ENCODE results near the gene RAD1. TPM values are rescaled to one million over a fixed set of nuclear protein-coding genes. Genes with fewer than 3 reads are reported as not detected.

RAD1 gene
- total RNA-seq, 4 donors from 2014 or later: 9.0 to 14.4 (median 11.6) TPM

DNA sequence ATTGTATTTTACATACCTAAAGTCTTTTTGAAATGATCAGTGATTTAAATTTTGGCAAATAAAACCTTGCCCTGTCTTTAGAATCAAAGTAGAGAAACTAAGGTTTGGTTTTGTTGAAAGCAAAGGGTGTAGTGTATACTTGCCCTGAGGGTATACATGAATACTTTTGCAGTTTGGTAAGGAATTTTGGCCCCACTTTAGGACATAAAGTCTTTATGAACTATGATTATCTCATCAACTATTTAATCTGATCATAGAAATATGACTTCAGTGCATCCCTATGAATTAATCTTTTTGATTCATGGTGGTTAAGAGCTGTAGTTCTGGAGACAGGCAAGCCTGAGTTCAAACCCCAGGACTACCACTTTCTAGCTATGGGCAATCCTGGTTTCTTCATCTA lies 17.7 kb downstream of the RAD1 start:
- intact Hi-C loops (cut with DNase I; ENCODE audit: low total_unique reads): loop anchor here (1.0 to 5.0 kb wide), 2 partner anchors 375 to 411 kb away; no protein-coding TSS in a partner anchor
- Histone ChIP-seq H3K27ac (no peak overlapping the region), H3K4me1 (no peaks in the 10 kb centered on the region), H3K36me3 (no peaks in the 10 kb centered on the region), H3K4me3 (no peak overlapping the region), H3K9me3 (no peaks in the 10 kb centered on the region), H3K27me3 (no peaks in the 10 kb centered on the region)
- TF ChIP-seq, protein P1, sequence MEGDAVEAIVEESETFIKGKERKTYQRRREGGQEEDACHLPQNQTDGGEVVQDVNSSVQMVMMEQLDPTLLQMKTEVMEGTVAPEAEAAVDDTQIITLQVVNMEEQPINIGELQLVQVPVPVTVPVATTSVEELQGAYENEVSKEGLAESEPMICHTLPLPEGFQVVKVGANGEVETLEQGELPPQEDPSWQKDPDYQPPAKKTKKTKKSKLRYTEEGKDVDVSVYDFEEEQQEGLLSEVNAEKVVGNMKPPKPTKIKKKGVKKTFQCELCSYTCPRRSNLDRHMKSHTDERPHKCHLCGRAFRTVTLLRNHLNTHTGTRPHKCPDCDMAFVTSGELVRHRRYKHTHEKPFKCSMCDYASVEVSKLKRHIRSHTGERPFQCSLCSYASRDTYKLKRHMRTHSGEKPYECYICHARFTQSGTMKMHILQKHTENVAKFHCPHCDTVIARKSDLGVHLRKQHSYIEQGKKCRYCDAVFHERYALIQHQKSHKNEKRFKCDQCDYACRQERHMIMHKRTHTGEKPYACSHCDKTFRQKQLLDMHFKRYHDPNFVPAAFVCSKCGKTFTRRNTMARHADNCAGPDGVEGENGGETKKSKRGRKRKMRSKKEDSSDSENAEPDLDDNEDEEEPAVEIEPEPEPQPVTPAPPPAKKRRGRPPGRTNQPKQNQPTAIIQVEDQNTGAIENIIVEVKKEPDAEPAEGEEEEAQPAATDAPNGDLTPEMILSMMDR (IDR thresholded peaks at IDR 0.05): no peak
- no peak for TF ChIP-seq POLR2AphosphoS5 (IDR thresholded peaks at IDR 0.05)
- no peak for TF ChIP-seq POLR2A (IDR thresholded peaks at IDR 0.05)
- no peak for TF ChIP-seq EP300 (IDR thresholded peaks at IDR 0.05; ENCODE audit: low read depth)
- no peak for DNase-seq
- in situ Hi-C loops (cut with MboI; ENCODE audit: low pct_ligation_motif_present in 1 of 4, low pct_unique_long_range_greater_than_20kb in 1 of 4, low sequenced_read_pairs in 3 of 4): loop anchor here in 2 of 4 donors (10.0 to 25.0 kb wide), 2 partner anchors 360 to 383 kb away; no protein-coding TSS in a partner anchor

DNA sequence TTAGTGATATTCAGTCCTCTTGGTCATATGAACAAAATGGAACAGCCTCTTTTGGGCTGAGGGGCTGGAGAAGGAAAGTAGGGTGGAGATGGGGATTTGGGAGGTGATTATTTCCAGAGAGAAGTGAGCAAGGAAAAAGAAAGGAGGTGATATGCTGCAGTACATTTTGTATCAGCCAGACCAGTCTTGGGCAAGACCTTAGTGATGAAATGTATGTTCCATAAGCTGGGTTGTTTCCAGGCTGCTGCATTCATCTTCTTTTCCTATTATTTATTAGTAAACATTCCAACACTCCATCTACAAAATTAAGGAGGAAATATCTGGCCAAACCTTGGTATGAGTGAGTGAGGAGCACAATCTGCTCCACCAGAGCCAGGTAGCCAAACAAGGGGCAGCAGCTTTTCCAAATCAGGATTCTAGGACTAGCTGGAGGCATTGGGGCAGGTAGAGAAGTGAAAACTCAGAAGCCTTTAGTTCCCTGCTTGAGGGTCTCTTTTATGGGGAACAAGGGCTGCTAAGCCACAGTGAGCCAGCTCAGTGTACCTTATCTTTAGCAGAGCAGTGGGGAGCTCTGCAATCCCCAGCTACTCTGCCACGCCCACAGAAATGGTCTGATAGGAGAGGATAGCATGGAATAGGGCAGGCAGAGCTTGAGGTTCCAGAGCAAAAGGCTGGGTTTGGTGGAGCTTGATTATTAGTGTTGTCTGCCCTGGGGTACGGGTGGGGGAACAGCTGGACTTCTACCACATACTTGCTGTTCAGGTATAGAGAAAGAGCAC lies 19.5 kb downstream of the RAD1 start:
- in situ Hi-C loops (cut with MboI; ENCODE audit: low pct_ligation_motif_present in 1 of 4, low pct_unique_long_range_greater_than_20kb in 1 of 4, low sequenced_read_pairs in 3 of 4): loop anchor here in 2 of 4 donors (10.0 to 25.0 kb wide), 2 partner anchors 359 to 381 kb away; no protein-coding TSS in a partner anchor
- no peak for DNase-seq
- intact Hi-C loops (cut with DNase I; ENCODE audit: low total_unique reads): loop anchor here (5.0 kb wide), 1 partner anchor 374 kb away; no protein-coding TSS in a partner anchor

DNA sequence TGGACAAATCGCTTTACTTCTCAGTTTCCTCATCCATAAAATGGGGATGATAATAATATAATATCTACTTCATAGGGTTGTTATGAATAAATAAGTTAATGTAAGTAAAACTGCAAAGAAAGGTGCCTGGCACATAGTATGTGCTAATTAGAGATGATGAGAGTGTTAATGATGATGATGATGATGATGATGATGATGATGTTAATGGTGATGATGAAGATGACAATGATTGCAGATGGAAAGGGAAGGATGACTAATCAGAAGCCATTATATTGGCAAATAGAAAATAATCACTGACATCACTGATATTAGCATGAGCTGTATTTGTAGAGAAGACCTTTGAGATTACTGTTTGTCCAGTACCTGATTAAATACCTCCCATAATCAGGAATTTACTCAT lies 20.6 kb downstream of the RAD1 start:
- in situ Hi-C loops (cut with MboI; ENCODE audit: low pct_ligation_motif_present in 1 of 4, low pct_unique_long_range_greater_than_20kb in 1 of 4, low sequenced_read_pairs in 3 of 4): loop anchor here in 2 of 4 donors (10.0 to 25.0 kb wide), 2 partner anchors 357 to 380 kb away; no protein-coding TSS in a partner anchor
- Histone ChIP-seq H3K27me3 (no peaks in the 10 kb centered on the region), H3K4me3 (no peak overlapping the region), H3K27ac (no peak overlapping the region), H3K4me1 (no peaks in the 10 kb centered on the region), H3K9me3 (no peaks in the 10 kb centered on the region), H3K36me3 (no peaks in the 10 kb centered on the region)
- 100% methylated on average over 1 of the region's 1 CpG for WGBS, 2 donors (ENCODE audit: low coverage in 1 of 2)
- TF ChIP-seq EP300 (IDR thresholded peaks at IDR 0.05; ENCODE audit: low read depth): no peak
- TF ChIP-seq POLR2A (IDR thresholded peaks at IDR 0.05): no peak
- TF ChIP-seq POLR2AphosphoS5 (IDR thresholded peaks at IDR 0.05): no peak
- TF ChIP-seq, protein P1 (IDR thresholded peaks at IDR 0.05): no peak
- intact Hi-C loops (cut with DNase I; ENCODE audit: low total_unique reads): loop anchor here (5.0 kb wide), 1 partner anchor 372 kb away; no protein-coding TSS in a partner anchor
- DNase-seq: no peak

More for the DNA sequence above, 19.5 kb downstream of the RAD1 start:
- no peaks in the 10 kb centered on the region for H3K4me1 ChIP-seq
- no peaks in the 10 kb centered on the region for H3K27me3 ChIP-seq
- no peak overlapping the region for H3K27ac ChIP-seq
- no peaks in the 10 kb centered on the region for H3K36me3 ChIP-seq
- 82% methylated on average over 2 of the region's 2 CpGs; no CpG with 5 or more reads in 1 of the 2 donors for WGBS, 2 donors (ENCODE audit: low coverage in 1 of 2)
- TF ChIP-seq POLR2A (IDR thresholded peaks at IDR 0.05) (no peak), EP300 (IDR thresholded peaks at IDR 0.05; ENCODE audit: low read depth) (no peak), POLR2AphosphoS5 (IDR thresholded peaks at IDR 0.05) (no peak)
- TF ChIP-seq, protein P1 (IDR thresholded peaks at IDR 0.05): no peak
- no peak overlapping the region for H3K4me3 ChIP-seq
- no peaks in the 10 kb centered on the region for H3K9me3 ChIP-seq

DNA sequence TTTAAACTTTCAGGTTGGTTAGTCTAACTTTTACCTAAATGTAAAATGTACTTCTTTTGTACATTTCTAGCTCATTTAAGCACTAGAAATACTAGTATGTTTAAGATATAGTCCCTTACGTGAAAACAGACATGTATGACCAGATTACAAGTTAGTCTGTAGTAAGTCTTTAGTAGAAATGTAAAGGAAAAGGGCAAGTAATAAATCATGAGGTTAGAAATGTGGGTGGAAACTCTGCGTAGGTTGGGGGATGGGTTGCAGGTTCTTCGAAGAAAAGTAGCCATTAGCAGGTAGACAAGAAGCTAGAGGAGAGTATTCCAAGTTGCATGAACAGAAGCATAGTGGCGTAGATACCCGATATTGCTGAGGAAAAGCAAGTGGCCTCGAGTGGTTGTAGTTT lies 22.9 kb downstream of the RAD1 start:
- WGBS, 2 donors (ENCODE audit: low coverage in 1 of 2): 88 to 96% methylated on average over 5 to 6 of the region's 6 CpGs
- H3K27me3 ChIP-seq: no peaks in the 10 kb centered on the region

More for the DNA sequence above, 22.9 kb downstream of the RAD1 start:
- DNase-seq: no peak
- in situ Hi-C loops (cut with MboI; ENCODE audit: low pct_ligation_motif_present in 1 of 4, low pct_unique_long_range_greater_than_20kb in 1 of 4, low sequenced_read_pairs in 3 of 4) (loop anchor here in 2 of 4 donors (10.0 to 25.0 kb wide), 2 partner anchors 355 to 378 kb away; no protein-coding TSS in a partner anchor), intact Hi-C loops (cut with DNase I; ENCODE audit: low total_unique reads) (no loop called here)
- H3K9me3 ChIP-seq: no peaks in the 10 kb centered on the region
- no peak overlapping the region for H3K4me3 ChIP-seq
- H3K27ac ChIP-seq: no peak overlapping the region
- no peaks in the 10 kb centered on the region for H3K36me3 ChIP-seq
- H3K4me1 ChIP-seq: no peaks in the 10 kb centered on the region
- no peak for TF ChIP-seq POLR2AphosphoS5 (IDR thresholded peaks at IDR 0.05)
- no peak for TF ChIP-seq EP300 (IDR thresholded peaks at IDR 0.05; ENCODE audit: low read depth)
- TF ChIP-seq, protein P1 (IDR thresholded peaks at IDR 0.05): no peak
- no peak for TF ChIP-seq POLR2A (IDR thresholded peaks at IDR 0.05)
